HEK293T (cell line): Measurements from ENCODE around the gene RABGAP1L.

Source experiments
- CTCF ChIA-PET: fragments of 350-600 bp; formaldehyde crosslinking; extraction: SDS; loops from one replicate; lab custom pipeline; 2021; ENCODE audit warnings: antibody characterized with exemption, inconsistent platforms; lab: Yijun Ruan, JAX
- POLR2A ChIA-PET: fragments of 350-600 bp; formaldehyde crosslinking; extraction: SDS; loops from one replicate; lab custom pipeline; 2020; ENCODE audit warnings: antibody characterized with exemption, inconsistent platforms; lab: Yijun Ruan, JAX
- DNase-seq: peaks from one replicate; pipeline ENCODE4 v3.0.0; 2012; ENCODE audit warnings: mixed read lengths; ENCODE audit errors: extremely low spot score
- ARNT ChIP-seq: fragments of 450-650 bp; IDR thresholded peaks from 2 replicates; pipeline ENCODE4 v1.6.1; 2017; ENCODE audit warnings: mild to moderate bottlenecking
- BHLHE40 ChIP-seq: fragments of 450-650 bp; IDR thresholded peaks from 2 replicates; pipeline ENCODE4 v1.6.1; 2016; ENCODE audit warnings: mild to moderate bottlenecking, moderate library complexity, borderline replicate concordance
- CTBP1 ChIP-seq: fragments of 450-650 bp; IDR thresholded peaks from 2 replicates; pipeline ENCODE4 v1.6.1; 2016; ENCODE audit warnings: borderline replicate concordance
- ELF4 ChIP-seq: fragments of 450-650 bp; IDR thresholded peaks from 2 replicates; pipeline ENCODE4 v1.6.1; 2017; ENCODE audit warnings: antibody characterized with exemption
- FOXA1 ChIP-seq: fragments of 450-650 bp; IDR thresholded peaks from 2 replicates; pipeline ENCODE4 v1.6.1; 2016; ENCODE audit warnings: mild to moderate bottlenecking
- FOXK2 ChIP-seq: fragments of 450-650 bp; IDR thresholded peaks from 2 replicates; pipeline ENCODE4 v1.6.1; 2016; ENCODE audit warnings: mild to moderate bottlenecking
- FOXM1 ChIP-seq: fragments of 450-650 bp; IDR thresholded peaks from 2 replicates; pipeline ENCODE4 v1.6.1; 2017; ENCODE audit warnings: mild to moderate bottlenecking, borderline replicate concordance
- HDGF ChIP-seq: fragments of 450-650 bp; IDR thresholded peaks from 2 replicates; pipeline ENCODE4 v1.6.1; 2017; ENCODE audit warnings: antibody characterized with exemption, borderline replicate concordance
- L3MBTL2 ChIP-seq: fragments of 450-650 bp; conservative IDR thresholded peaks from 2 replicates; pipeline ENCODE4 v1.6.1; 2016; ENCODE audit warnings: mild to moderate bottlenecking
- LEF1 ChIP-seq: fragments of 450-650 bp; IDR thresholded peaks from 2 replicates; pipeline ENCODE4 v1.6.1; 2017; ENCODE audit warnings: mild to moderate bottlenecking, borderline replicate concordance
- NFRKB ChIP-seq: fragments of 450-650 bp; IDR thresholded peaks from 2 replicates; pipeline ENCODE4 v1.6.1; 2016; ENCODE audit warnings: mild to moderate bottlenecking, moderate library complexity
- PKNOX1 ChIP-seq: fragments of 450-650 bp; IDR thresholded peaks from 2 replicates; pipeline ENCODE4 v1.6.1; 2016
- SP1 ChIP-seq: fragments of 450-650 bp; IDR thresholded peaks from 2 replicates; pipeline ENCODE4 v1.6.1; 2017
- SUZ12 ChIP-seq: fragments of 450-650 bp; IDR thresholded peaks from 2 replicates; pipeline ENCODE4 v1.6.1; 2016; ENCODE audit warnings: mild to moderate bottlenecking
- TARDBP ChIP-seq: fragments of 450-650 bp; IDR thresholded peaks from 2 replicates; pipeline ENCODE4 v1.6.1; 2016
- ZNF384 ChIP-seq: fragments of 450-650 bp; IDR thresholded peaks from 2 replicates; pipeline ENCODE4 v1.6.1; 2016

Gene RABGAP1L

GRCh38 chr1:174958396-174958795 is 799.1 kb downstream of the RABGAP1L start:
- POLR2A ChIA-PET, result no interaction called here
- DNase-seq, result no peak
- CTCF ChIA-PET, result no interaction called here

GRCh38 chr1:174960362-174960761 is 801.0 kb downstream of the RABGAP1L start:
- ChIA-PET POLR2A (no interaction called here), CTCF (no interaction called here)
- TF ChIP-seq ELF4 (no peak), LEF1 (no peak), SUZ12 (no peak), TARDBP (no peak), CTBP1 (no peak), FOXK2 (no peak), L3MBTL2 (no peak), HDGF (no peak), PKNOX1 (no peak), ZNF384 (no peak)
- DNase-seq, result no peak

More at GRCh38 chr1:174958396-174958795, 799.1 kb downstream of the RABGAP1L start:
- no peak for TF ChIP-seq ELF4
- TF ChIP-seq FOXK2, result no peak
- no peak for TF ChIP-seq SP1
- no peak for TF ChIP-seq PKNOX1
- no peak for TF ChIP-seq FOXM1
- TF ChIP-seq TARDBP, result no peak
- TF ChIP-seq CTBP1, result no peak

GRCh38 chr1:174963529-174964125 is 804.3 kb downstream of the RABGAP1L start:
- no peak for DNase-seq
- no peak for TF ChIP-seq FOXK2
- TF ChIP-seq PKNOX1, result peak; percentile 3; the same call in 1 of the 2 replicates
- ChIA-PET CTCF (no interaction called here), POLR2A (no interaction called here)

GRCh38 chr1:174964261-174964971 is 805.1 kb downstream of the RABGAP1L start:
- POLR2A ChIA-PET, result no interaction called here
- DNase-seq, result no peak
- CTCF ChIA-PET, result no interaction called here
- TF ChIP-seq FOXM1, result no peak
- no peak for TF ChIP-seq CTBP1

GRCh38 chr1:174964972-174965361 is 805.6 kb downstream of the RABGAP1L start:
- no peak for DNase-seq
- no peak for TF ChIP-seq FOXA1
- TF ChIP-seq LEF1, result no peak
- no peak for TF ChIP-seq ZNF384
- no peak for TF ChIP-seq BHLHE40
- TF ChIP-seq PKNOX1, result no peak
- TF ChIP-seq L3MBTL2, result no peak
- ChIA-PET POLR2A (no interaction called here), CTCF (no interaction called here)

- TF ChIP-seq ARNT, result no peak
- TF ChIP-seq TARDBP, result no peak
- no peak for TF ChIP-seq ZNF384
- no peak for TF ChIP-seq CTBP1
- no peak for TF ChIP-seq SUZ12
- TF ChIP-seq L3MBTL2, result no peak
- no peak for TF ChIP-seq FOXA1
- TF ChIP-seq HDGF, result no peak
- no peak for TF ChIP-seq BHLHE40
- no peak for TF ChIP-seq FOXK2
- no peak for TF ChIP-seq FOXM1
- TF ChIP-seq SP1, result no peak
- no peak for TF ChIP-seq PKNOX1
- TF ChIP-seq ELF4, result no peak
- TF ChIP-seq NFRKB, result no peak
- no peak for TF ChIP-seq LEF1
- ChIA-PET POLR2A (interaction anchor here (1.0 kb wide), 1 partner anchor 34 kb away, joined by 4 read pairs; no protein-coding TSS in a partner anchor), CTCF (interaction anchor here (0.6 kb wide), 1 partner anchor 1492 kb away, joined by 3 read pairs; no protein-coding TSS in a partner anchor)
- no peak for DNase-seq
These were observed 806.2 kb downstream of the RABGAP1L start for GRCh38 chr1:174965362-174966007.
